ENCODE results near the gene ANKMY1. TPM values are rescaled to one million over a fixed set of nuclear protein-coding genes. Genes with fewer than 3 reads are reported as not detected.

Gene ANKMY1
- total and polyA plus RNA-seq, 2 of the 8 experiments (the other 6 are each of a cell fraction or from before 2014, with no cell fraction given): 4.5 to 4.8 TPM

DNA sequence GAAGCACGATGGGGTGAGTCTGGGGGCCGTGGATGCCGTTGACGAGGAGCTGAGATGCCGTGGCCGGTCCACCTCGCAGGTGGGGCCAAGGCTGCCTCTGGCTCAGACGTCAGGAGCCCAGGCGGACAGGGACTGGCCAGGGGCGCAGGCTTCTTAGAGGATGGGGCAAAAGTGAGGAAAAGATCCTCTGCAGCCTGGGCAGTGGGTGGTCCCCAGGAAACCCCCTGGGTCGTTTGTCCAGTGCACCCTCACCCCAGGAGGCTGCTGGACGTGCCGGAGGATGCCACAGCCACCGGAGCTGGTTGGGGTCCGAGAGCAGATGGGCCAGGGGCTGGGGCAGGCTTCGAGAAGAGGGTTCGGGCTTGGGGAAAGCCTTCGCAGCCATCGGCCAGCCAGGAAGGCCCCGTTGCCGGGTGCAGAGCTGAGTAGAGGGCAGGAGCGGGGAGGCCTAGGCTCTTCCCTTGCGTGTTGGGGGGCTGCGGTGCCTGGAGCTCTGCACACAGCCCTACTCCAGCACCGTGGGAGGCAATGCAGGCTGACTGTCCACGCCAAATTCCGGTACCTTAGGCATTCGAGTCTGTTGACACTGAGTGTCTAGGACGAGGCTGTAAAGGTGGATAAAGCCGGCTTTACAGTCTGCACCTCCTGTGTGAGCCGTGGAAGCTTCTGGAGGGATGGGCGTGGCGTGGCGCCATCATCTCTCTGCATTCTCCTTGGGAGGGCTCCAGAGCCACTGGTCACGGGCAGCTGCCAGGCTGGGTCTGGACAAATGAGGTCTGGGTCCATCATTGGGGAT lies 103.5 kb downstream of the ANKMY1 start:
- Histone ChIP-seq H2BK5ac (ENCODE audit: low read depth, low read length) (0 out of 2 replicates have a peak overlapping the region, but pooled peaks have one; percentile 52), H3K27ac (ENCODE audit: low read depth, low read length) (no peak overlapping the region), H3K56ac (replicated peaks; ENCODE audit: insufficient read length, low read depth, low read length) (no peak overlapping the region), H3K4ac (replicated peaks; ENCODE audit: insufficient read length, low read depth, low read length) (no peak overlapping the region), H2AK5ac (ENCODE audit: low read depth, low read length) (no peak overlapping the region), H3K9ac (replicated peaks in 1 of 4; ENCODE audit: extremely low read depth in 1 of 4, low read depth in 3 of 4, low read length in 3 of 4) (no peak overlapping the region), H4K20me1 (replicated peaks in 1 of 2; ENCODE audit: control insufficient read depth in 1 of 2, insufficient read depth in 2 of 2, low read length in 2 of 2) (peaks cover 44 to 46% of the 10 kb centered on the region in 2 experiments), H3K4me1 (replicated peaks in 1 of 4; ENCODE audit: control insufficient read depth in 3 of 4, insufficient read depth in 4 of 4, low read length in 3 of 4) (peaks cover 2 to 68% (median 44%) of the 10 kb centered on the region in 4 experiments), H3K18ac (ENCODE audit: extremely low read depth, low read length) (no peak overlapping the region; the same call in 1 of the 2 replicates), H3K4me2 (ENCODE audit: insufficient read depth in 1 of 2, low read depth in 2 of 2, low read length in 2 of 2) (peak overlapping the region; percentile 43 to 88; a peak in 3 of 4 replicates), H3K23ac (ENCODE audit: insufficient read length) (no peak overlapping the region), H3K79me2 (ENCODE audit: control insufficient read depth in 1 of 2, insufficient read depth in 2 of 2, low read length in 2 of 2) (no peaks in the 10 kb centered on the region), H4K5ac (ENCODE audit: insufficient read length, low read depth, low read length) (no peak overlapping the region), H2BK120ac (replicated peaks; ENCODE audit: low read depth, low read length) (no peak overlapping the region), H3K14ac (ENCODE audit: insufficient read length) (no peak overlapping the region), H2AFZ (ENCODE audit: low read length) (no peak overlapping the region), H2BK12ac (ENCODE audit: low read depth, low read length) (peak overlapping the region; percentile 60; the same call in 1 of the 2 replicates), H4K91ac (replicated peaks; ENCODE audit: insufficient read length, low read length) (no peak overlapping the region), H3K27me3 (replicated peaks in 1 of 4; ENCODE audit: control insufficient read depth in 3 of 4, extremely low read depth in 1 of 4, insufficient read depth in 3 of 4, low read length in 3 of 4) (peaks cover 15 to 35% (median 28%) of the 10 kb centered on the region in 4 experiments), H3K36me3 (ENCODE audit: control insufficient read depth in 2 of 4, insufficient read depth in 4 of 4, low read length in 3 of 4) (no peaks in the 10 kb centered on the region; a peak in 1 of 8 replicates), H4K8ac (ENCODE audit: extremely low read depth, insufficient read depth, low read length) (no peak overlapping the region), H3K79me1 (ENCODE audit: low read depth, low read length) (no peaks in the 10 kb centered on the region; the same call in 1 of the 2 replicates), H3K4me3 (ENCODE audit: extremely low read depth in 1 of 4, insufficient read depth in 2 of 4, low read depth in 3 of 4, low read length in 4 of 4) (peak overlapping the region in 2 of 4 experiments; percentile 27 to 57; a peak in 5 of 8 replicates), H3K9me3 (ENCODE audit: insufficient read depth in 2 of 2, low read depth in 1 of 2, low read length in 1 of 2) (no peaks in the 10 kb centered on the region), H3K23me2 (ENCODE audit: low read depth, low read length) (peaks cover 7% of the 10 kb centered on the region; the same call in 1 of the 2 replicates), H2BK15ac (ENCODE audit: low read length) (no peak overlapping the region), H2BK20ac (ENCODE audit: low read length) (no peak overlapping the region)
- no peak for DNase-seq (ENCODE audit: low read depth in 1 of 2, low spot score in 2 of 2)
- ChIA-PET CTCF (ENCODE audit: partially characterized antibody) (interaction anchor here (0.7 to 2.7 kb wide), 5 partner anchors 13 to 189 kb away, joined by 3 to 13 read pairs (median 3); no protein-coding TSS in a partner anchor), POLR2A (ENCODE audit: partially characterized antibody) (interaction anchor here (1.5 to 2.8 kb wide), 2 partner anchors 18 to 20 kb away, joined by 3 to 12 read pairs; partner anchors contain the start of gene GPC1)
- 49% methylated on average over 19 of the region's 35 CpGs; no CpG with 5 or more reads in 1 of the 2 experiments for WGBS, 2 experiments (ENCODE audit: extremely low coverage in 1 of 2, insufficient coverage in 1 of 2, insufficient read length in 1 of 2, insufficient replicate concordance in 2 of 2, low coverage in 1 of 2, low lambda C conversion rate in 2 of 2, missing lambda C conversion rate in 1 of 2)
- FAIRE-seq: no peak
- TF ChIP-seq SP2 (IDR thresholded peaks at IDR 0.05; ENCODE audit: low read length) (no peak), HDAC6 (IDR thresholded peaks at IDR 0.05; ENCODE audit: low read depth, low read length) (no peak), EZH2 (IDR thresholded peaks at IDR 0.05; ENCODE audit: low read depth, low read length, severe bottlenecking) (peak; percentile 46), SUZ12 (IDR thresholded peaks at IDR 0.05; ENCODE audit: low read length) (peak; percentile 45; the same call in 1 of the 2 replicates), RNF2 (IDR thresholded peaks at IDR 0.05; ENCODE audit: borderline replicate concordance, low read depth, low read length, missing control alignments, poor library complexity, severe bottlenecking) (no peak)
